ENCODE results near the gene TSPAN17.
"Not testable (repeated sequence)": the region's sequence is repeated elsewhere in the genome, so short reads cannot be mapped to it uniquely, and the experiment has no call there.

The TSPAN17 gene

GRCh38 chr5:176680226-176680563 lies 32.9 kb downstream of the TSPAN17 start:
- DNase-seq (ENCODE audit: low spot score): no peak

- no peak for DNase-seq (ENCODE audit: low spot score)
These were observed 34.8 kb downstream of the TSPAN17 start for GRCh38 chr5:176682016-176682531.

- DNase-seq (ENCODE audit: low spot score): no peak
These were observed 37.7 kb downstream of the TSPAN17 start for GRCh38 chr5:176685010-176685409.

- DNase-seq (ENCODE audit: low spot score): no peak
These were observed 40.0 kb downstream of the TSPAN17 start for GRCh38 chr5:176687247-176687646.

- DNase-seq (ENCODE audit: low spot score): no peak
These were observed 40.6 kb downstream of the TSPAN17 start for GRCh38 chr5:176687881-176688280.

- DNase-seq (ENCODE audit: low spot score): no peak
These were observed 43.6 kb downstream of the TSPAN17 start for GRCh38 chr5:176690911-176691310.

GRCh38 chr5:176691524-176691923 lies 44.2 kb downstream of the TSPAN17 start:
- no peak for DNase-seq (ENCODE audit: low spot score)

- no peak for DNase-seq (ENCODE audit: low spot score)
These were observed 45.0 kb downstream of the TSPAN17 start for GRCh38 chr5:176692326-176692725.

- DNase-seq (ENCODE audit: low spot score): no peak
These were observed 45.7 kb downstream of the TSPAN17 start for GRCh38 chr5:176692839-176693476.

- DNase-seq (ENCODE audit: low spot score): no peak
These were observed 46.2 kb downstream of the TSPAN17 start for GRCh38 chr5:176693477-176693851.

- no peak for DNase-seq (ENCODE audit: low spot score)
These were observed 46.9 kb downstream of the TSPAN17 start for GRCh38 chr5:176694146-176694545.

GRCh38 chr5:176694631-176695030 lies 47.3 kb downstream of the TSPAN17 start:
- DNase-seq (ENCODE audit: low spot score): no peak

- no peak for DNase-seq (ENCODE audit: low spot score)
These were observed 47.8 kb downstream of the TSPAN17 start for GRCh38 chr5:176695073-176695472.

GRCh38 chr5:176697267-176697933 lies 50.1 kb downstream of the TSPAN17 start:
- DNase-seq (ENCODE audit: low spot score): no peak

GRCh38 chr5:176697934-176698538 lies 50.8 kb downstream of the TSPAN17 start:
- DNase-seq (ENCODE audit: low spot score): no peak

GRCh38 chr5:176699446-176699845 lies 52.2 kb downstream of the TSPAN17 start:
- DNase-seq (ENCODE audit: low spot score): not testable (repeated sequence)

- no peak for DNase-seq (ENCODE audit: low spot score)
These were observed 53.1 kb downstream of the TSPAN17 start for GRCh38 chr5:176700239-176700847.

GRCh38 chr5:176702671-176703641 lies 55.7 kb downstream of the TSPAN17 start:
- DNase-seq (ENCODE audit: low spot score): no peak

GRCh38 chr5:176703857-176704256 lies 56.6 kb downstream of the TSPAN17 start:
- no peak for DNase-seq (ENCODE audit: low spot score)

GRCh38 chr5:176704355-176704754 lies 57.1 kb downstream of the TSPAN17 start:
- no peak for DNase-seq (ENCODE audit: low spot score)

- DNase-seq (ENCODE audit: low spot score): no peak
These were observed 57.5 kb downstream of the TSPAN17 start for GRCh38 chr5:176704817-176705216.

Measured in hematopoietic multipotent progenitor cell treated with erythropoietin and hydrocortisone succinate and interleukin-3 and kit ligand, for 17 days (in vitro differentiated cells).